ENCODE results near the gene TTF1.

Gene TTF1

GRCh38 chr9:132365986-132366385 is 40.7 kb downstream of the TTF1 start:
- ATAC-seq = no peak

GRCh38 chr9:132364068-132364467 is 42.6 kb downstream of the TTF1 start:
- ATAC-seq = no peak

- ATAC-seq = no peak
Measured at GRCh38 chr9:132357764-132358163, 48.9 kb downstream of the TTF1 start.

GRCh38 chr9:132356324-132356924 is 50.2 kb downstream of the TTF1 start:
- no peak for ATAC-seq

- peak; percentile 87 to 89 for ATAC-seq
Measured at GRCh38 chr9:132354637-132355355, 51.8 kb downstream of the TTF1 start, which contains the start of gene SETX. TSS of gene SETX (minus strand) at chr9:132354986. CDS start at chr9:132349428, 5,558 bp downstream.

- ATAC-seq = no peak
Measured at GRCh38 chr9:132351404-132352045, 55.1 kb downstream of the TTF1 start.

- no peak for ATAC-seq
Measured at GRCh38 chr9:132350861-132351315, 55.8 kb downstream of the TTF1 start.

- ATAC-seq = no peak
Measured at GRCh38 chr9:132348676-132349075, 58.0 kb downstream of the TTF1 start.

GRCh38 chr9:132346177-132346576 is 60.5 kb downstream of the TTF1 start:
- no peak for ATAC-seq

GRCh38 chr9:132341177-132341840 is 65.3 kb downstream of the TTF1 start:
- ATAC-seq = no peak

GRCh38 chr9:132334364-132334763 is 72.3 kb downstream of the TTF1 start:
- ATAC-seq = no peak

GRCh38 chr9:132333556-132333955 is 73.1 kb downstream of the TTF1 start:
- ATAC-seq = no peak

GRCh38 chr9:132328580-132328979 is 78.1 kb downstream of the TTF1 start:
- no peak for ATAC-seq

- ATAC-seq = no peak
Measured at GRCh38 chr9:132327537-132327936, 79.1 kb downstream of the TTF1 start.

All from activated CD4-positive, CD25-positive, alpha-beta regulatory T cell treated with anti-CD3 and anti-CD28 coated beads, Interleukin-2, amount 50 U/mL, for 24 hours (primary cell).